Measurements from ENCODE around the gene DNAI2. TPM values are rescaled to one million over a fixed set of nuclear protein-coding genes. Genes with fewer than 3 reads are reported as not detected.

Gene DNAI2, protein sequence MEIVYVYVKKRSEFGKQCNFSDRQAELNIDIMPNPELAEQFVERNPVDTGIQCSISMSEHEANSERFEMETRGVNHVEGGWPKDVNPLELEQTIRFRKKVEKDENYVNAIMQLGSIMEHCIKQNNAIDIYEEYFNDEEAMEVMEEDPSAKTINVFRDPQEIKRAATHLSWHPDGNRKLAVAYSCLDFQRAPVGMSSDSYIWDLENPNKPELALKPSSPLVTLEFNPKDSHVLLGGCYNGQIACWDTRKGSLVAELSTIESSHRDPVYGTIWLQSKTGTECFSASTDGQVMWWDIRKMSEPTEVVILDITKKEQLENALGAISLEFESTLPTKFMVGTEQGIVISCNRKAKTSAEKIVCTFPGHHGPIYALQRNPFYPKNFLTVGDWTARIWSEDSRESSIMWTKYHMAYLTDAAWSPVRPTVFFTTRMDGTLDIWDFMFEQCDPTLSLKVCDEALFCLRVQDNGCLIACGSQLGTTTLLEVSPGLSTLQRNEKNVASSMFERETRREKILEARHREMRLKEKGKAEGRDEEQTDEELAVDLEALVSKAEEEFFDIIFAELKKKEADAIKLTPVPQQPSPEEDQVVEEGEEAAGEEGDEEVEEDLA
- not detected for total RNA-seq
- under 1 TPM in 1 of 3 donors, not detected in 2; 0.10 TPM for polyA plus RNA-seq

- TF ChIP-seq EP300 (IDR thresholded peaks at IDR 0.05): no peak
- Histone ChIP-seq H3K27ac (no peak within 1 kb of the TSS), H3K27me3 (peaks cover 0 to 30% (median 0%) of the 10 kb centered on the region in 3 donors), H3K4me3 (no peak within 1 kb of the TSS), H3K9me3 (no peaks in the 10 kb centered on the region), H3K4me1 (peaks cover 0 to 12% (median 5%) of the 10 kb centered on the region in 4 donors), H3K36me3 (no peaks in the 10 kb centered on the region)
- 4 to 8% methylated on average over 33 of the region's 33 CpGs for WGBS, 2 donors
- no peak for DNase-seq
- intact Hi-C loops (cut with DNase I): no loop called here
Observed at GRCh38 chr17:74274060-74274708, at the start of gene DNAI2. DNAI2 (plus strand) TSS chr17:74274234; CDS start chr17:74281818, 7,584 bp downstream.

DNA sequence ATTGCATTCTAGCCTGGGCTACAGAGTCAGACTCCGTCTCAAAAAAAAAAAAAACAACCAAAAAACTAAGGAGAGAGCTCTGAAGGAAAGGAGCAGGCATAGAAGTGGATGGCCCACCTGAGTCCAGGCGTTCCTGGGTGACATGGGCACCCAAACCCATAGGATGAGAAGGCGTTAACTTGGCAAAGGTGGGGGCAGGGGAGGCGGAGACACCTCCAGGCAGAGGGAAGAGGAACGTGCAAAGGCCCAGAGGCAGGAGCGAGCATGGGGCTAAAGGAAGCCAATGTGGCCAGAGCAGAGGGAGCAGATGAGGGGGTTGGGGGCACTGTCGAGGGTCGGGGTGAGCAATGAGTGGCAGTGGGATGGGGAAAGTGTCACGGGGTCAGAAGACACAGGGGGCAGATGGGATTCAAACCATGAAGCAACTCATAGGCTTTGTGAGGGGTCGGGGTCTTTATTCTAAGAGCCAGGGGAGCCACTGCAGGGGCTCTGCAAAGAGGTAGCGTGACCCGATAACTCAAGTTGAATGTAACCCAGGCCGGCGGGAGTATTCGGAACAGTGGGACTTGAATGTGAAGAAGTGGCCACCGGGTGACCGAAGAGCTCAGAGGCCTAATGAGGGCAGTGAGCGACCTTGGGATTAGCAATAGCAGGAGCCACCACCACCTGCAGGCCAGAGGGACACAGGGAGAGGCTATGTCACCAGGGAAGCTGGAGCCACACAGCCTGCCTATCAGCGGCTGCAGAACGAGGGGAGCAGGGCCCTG, 48.9 kb upstream of the DNAI2 start:
- intact Hi-C loops (cut with DNase I): no loop called here
- TF ChIP-seq, protein P1, sequence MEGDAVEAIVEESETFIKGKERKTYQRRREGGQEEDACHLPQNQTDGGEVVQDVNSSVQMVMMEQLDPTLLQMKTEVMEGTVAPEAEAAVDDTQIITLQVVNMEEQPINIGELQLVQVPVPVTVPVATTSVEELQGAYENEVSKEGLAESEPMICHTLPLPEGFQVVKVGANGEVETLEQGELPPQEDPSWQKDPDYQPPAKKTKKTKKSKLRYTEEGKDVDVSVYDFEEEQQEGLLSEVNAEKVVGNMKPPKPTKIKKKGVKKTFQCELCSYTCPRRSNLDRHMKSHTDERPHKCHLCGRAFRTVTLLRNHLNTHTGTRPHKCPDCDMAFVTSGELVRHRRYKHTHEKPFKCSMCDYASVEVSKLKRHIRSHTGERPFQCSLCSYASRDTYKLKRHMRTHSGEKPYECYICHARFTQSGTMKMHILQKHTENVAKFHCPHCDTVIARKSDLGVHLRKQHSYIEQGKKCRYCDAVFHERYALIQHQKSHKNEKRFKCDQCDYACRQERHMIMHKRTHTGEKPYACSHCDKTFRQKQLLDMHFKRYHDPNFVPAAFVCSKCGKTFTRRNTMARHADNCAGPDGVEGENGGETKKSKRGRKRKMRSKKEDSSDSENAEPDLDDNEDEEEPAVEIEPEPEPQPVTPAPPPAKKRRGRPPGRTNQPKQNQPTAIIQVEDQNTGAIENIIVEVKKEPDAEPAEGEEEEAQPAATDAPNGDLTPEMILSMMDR (IDR thresholded peaks at IDR 0.05): no peak
- TF ChIP-seq POLR2A (IDR thresholded peaks at IDR 0.05) (no peak), EP300 (IDR thresholded peaks at IDR 0.05) (no peak), POLR2AphosphoS5 (IDR thresholded peaks at IDR 0.05) (no peak)
- H3K4me1 ChIP-seq: no peaks in the 10 kb centered on the region
- H3K27me3 ChIP-seq: no peaks in the 10 kb centered on the region
- no peak for DNase-seq
- no peak overlapping the region for H3K27ac ChIP-seq
- no peaks in the 10 kb centered on the region for H3K9me3 ChIP-seq
- WGBS, 2 donors: 92 to 94% methylated on average over 20 of the region's 20 CpGs
- no peak overlapping the region for H3K4me3 ChIP-seq
- peaks cover 0 to 18% (median 0%) of the 10 kb centered on the region in 4 donors for H3K36me3 ChIP-seq

GRCh38 chr17:74226252-74226651, 47.8 kb upstream of the DNAI2 start:
- Histone ChIP-seq H3K27ac (no peak overlapping the region), H3K4me3 (no peak overlapping the region), H3K4me1 (no peaks in the 10 kb centered on the region), H3K9me3 (no peaks in the 10 kb centered on the region), H3K36me3 (peaks cover 0 to 24% (median 0%) of the 10 kb centered on the region in 4 donors), H3K27me3 (no peaks in the 10 kb centered on the region)
- intact Hi-C loops (cut with DNase I): no loop called here
- WGBS, 2 donors: 67 to 73% methylated on average over 6 of the region's 6 CpGs
- no peak for DNase-seq
- TF ChIP-seq POLR2A (IDR thresholded peaks at IDR 0.05) (no peak), POLR2AphosphoS5 (IDR thresholded peaks at IDR 0.05) (no peak), EP300 (IDR thresholded peaks at IDR 0.05) (no peak)
- TF ChIP-seq, protein P1 (IDR thresholded peaks at IDR 0.05): no peak

- WGBS, 2 donors: 78 to 83% methylated on average over 10 of the region's 10 CpGs
- Histone ChIP-seq H3K4me3 (no peak overlapping the region), H3K27me3 (no peaks in the 10 kb centered on the region), H3K9me3 (no peaks in the 10 kb centered on the region), H3K36me3 (peaks cover 0 to 25% (median 0%) of the 10 kb centered on the region in 4 donors), H3K4me1 (no peaks in the 10 kb centered on the region), H3K27ac (no peak overlapping the region)
- DNase-seq: no peak
- TF ChIP-seq POLR2AphosphoS5 (IDR thresholded peaks at IDR 0.05): no peak
- TF ChIP-seq, protein P1 (IDR thresholded peaks at IDR 0.05): no peak
- no peak for TF ChIP-seq POLR2A (IDR thresholded peaks at IDR 0.05)
- TF ChIP-seq EP300 (IDR thresholded peaks at IDR 0.05): no peak
- intact Hi-C loops (cut with DNase I): no loop called here
Observed at GRCh38 chr17:74227271-74228080, 46.6 kb upstream of the DNAI2 start.

Data from sigmoid colon (tissue), 7 donors.